ENCODE measurements around the gene PPP6R2.

Gene PPP6R2

GRCh38 chr22:50444663-50445062 is 101.5 kb downstream of the PPP6R2 start:
- peaks cover 96% of the 10 kb centered on the region for H3K36me3 Mint-ChIP-seq
- ATAC-seq (no peak), DNase-seq (ENCODE audit: low spot score in 2 of 2) (no peak)
- peak overlapping the region; percentile 93 for H3K27ac Mint-ChIP-seq
- H3K4me3 Mint-ChIP-seq = no peak overlapping the region
- peaks cover 34% of the 10 kb centered on the region for H3K4me1 Mint-ChIP-seq
- H3K9me3 Mint-ChIP-seq = no peaks in the 10 kb centered on the region

- peaks cover 37% of the 10 kb centered on the region for H3K4me1 Mint-ChIP-seq
- H3K27ac Mint-ChIP-seq = peak overlapping the region; percentile 93
- DNase-seq (ENCODE audit: low spot score in 2 of 2) (no peak), ATAC-seq (peak; percentile 45)
- peaks cover 96% of the 10 kb centered on the region for H3K36me3 Mint-ChIP-seq
- peak overlapping the region; percentile 23 for H3K4me3 Mint-ChIP-seq
- no peaks in the 10 kb centered on the region for H3K9me3 Mint-ChIP-seq
Measured at GRCh38 chr22:50445071-50445879, 102.1 kb downstream of the PPP6R2 start.

GRCh38 chr22:50445880-50446707 is 103.0 kb downstream of the PPP6R2 start:
- H3K9me3 Mint-ChIP-seq = no peaks in the 10 kb centered on the region
- H3K4me1 Mint-ChIP-seq = peaks cover 37% of the 10 kb centered on the region
- H3K36me3 Mint-ChIP-seq = peaks cover 96% of the 10 kb centered on the region
- ATAC-seq (no peak), DNase-seq (ENCODE audit: low spot score in 2 of 2) (no peak)
- H3K4me3 Mint-ChIP-seq = no peak overlapping the region
- peak overlapping the region; percentile 93 for H3K27ac Mint-ChIP-seq

DNA sequence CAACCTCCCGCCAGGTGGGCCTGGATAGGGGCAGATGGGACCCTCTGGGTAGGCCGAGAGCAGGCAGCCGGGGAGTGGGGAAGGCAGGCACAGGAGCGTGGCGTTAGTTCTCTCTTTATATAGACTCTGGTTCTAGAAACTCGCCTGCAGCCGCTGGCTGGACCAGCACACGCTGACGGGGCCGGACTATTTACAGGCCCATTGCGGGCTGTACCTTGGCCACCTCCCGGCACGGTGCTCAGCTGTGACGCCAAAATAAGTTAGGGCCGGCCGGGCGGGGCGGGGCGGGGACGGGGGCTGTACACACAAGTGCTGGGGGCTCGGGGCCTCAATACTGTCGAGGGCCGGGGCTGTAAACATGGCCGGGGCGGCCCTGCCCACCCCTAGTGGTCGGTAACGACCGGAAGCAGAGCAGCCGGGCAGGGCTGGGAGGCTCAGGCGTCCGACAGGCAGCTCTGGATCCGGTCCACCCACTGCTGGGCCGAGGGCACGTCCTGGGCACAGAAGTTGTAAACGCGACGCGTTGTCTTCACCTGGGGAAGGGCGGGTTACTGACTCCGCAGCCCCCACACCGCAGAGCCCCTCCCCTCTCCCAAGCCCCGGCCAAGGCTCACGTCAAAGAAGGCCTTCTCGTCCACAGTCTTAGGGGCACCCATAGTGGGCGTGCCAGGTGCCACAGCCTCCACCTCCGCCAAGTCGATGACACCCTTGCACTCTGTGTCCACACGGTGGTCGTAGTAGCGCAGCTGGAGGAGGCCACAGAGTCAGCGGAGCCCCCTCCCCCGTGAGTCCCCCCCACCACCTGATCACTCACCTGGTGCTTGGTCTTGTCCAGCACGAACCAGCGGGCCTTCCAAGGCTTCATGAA is 103.8 kb downstream of the PPP6R2 start:
- H3K27ac Mint-ChIP-seq = peak overlapping the region; percentile 93
- H3K4me1 Mint-ChIP-seq = peaks cover 37% of the 10 kb centered on the region
- DNase-seq (ENCODE audit: low spot score in 2 of 2) (no peak), ATAC-seq (no peak)
- H3K36me3 Mint-ChIP-seq = peaks cover 96% of the 10 kb centered on the region
- H3K9me3 Mint-ChIP-seq = no peaks in the 10 kb centered on the region
- H3K4me3 Mint-ChIP-seq = no peak overlapping the region

DNA sequence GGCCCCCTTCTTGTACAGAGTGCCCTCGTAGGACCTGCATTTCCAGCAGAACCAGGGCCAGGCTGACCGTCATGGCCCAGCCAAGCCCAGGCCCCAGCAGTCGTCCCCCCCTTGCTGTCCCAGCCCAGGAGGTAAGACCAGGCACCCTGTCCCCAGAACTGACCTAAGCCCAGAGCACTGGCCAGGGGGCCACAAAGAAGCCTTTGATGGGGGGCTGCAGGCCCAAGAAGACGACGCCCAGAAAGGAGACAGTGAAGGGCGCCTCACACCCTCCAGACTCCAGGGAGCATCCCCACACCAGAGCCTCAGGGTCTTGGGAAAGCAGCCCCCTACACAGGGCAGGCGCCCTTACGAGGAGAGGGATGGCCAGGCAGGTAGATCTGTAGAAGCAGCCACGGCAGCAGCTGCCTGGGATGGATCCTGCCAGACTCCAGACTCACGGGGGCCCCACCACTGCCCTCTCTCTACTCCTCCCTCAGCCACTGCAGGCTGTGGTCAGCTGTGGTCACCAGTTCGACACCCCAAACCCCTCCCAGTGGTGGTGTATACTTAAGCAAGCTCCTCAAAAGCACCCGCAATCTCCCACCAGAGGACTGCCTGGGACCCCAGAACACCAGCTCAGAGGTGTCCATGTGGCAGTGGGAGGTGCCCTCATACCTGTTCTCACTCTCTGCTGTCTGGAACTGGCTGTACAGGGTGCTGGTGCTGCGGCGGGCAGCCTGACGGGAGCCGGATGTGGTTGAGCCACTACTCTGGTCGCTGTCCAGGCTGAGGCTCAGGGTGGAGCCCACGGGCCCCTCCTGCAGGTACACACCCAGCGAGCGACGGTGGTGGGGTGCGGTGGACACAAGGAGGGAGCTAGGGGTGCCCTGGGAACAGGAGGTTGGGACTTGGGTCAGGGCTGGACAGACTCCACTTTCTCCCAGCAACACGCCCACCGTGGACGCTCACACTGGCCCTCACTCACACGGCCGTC is 104.7 kb downstream of the PPP6R2 start:
- Mint-ChIP-seq H3K9me3 (no peaks in the 10 kb centered on the region), H3K27ac (peak overlapping the region; percentile 86), H3K4me3 (no peak overlapping the region), H3K36me3 (peaks cover 96% of the 10 kb centered on the region), H3K4me1 (peaks cover 41% of the 10 kb centered on the region)
- no peak for ATAC-seq
- DNase-seq (ENCODE audit: low spot score in 2 of 2) = no peak

DNA sequence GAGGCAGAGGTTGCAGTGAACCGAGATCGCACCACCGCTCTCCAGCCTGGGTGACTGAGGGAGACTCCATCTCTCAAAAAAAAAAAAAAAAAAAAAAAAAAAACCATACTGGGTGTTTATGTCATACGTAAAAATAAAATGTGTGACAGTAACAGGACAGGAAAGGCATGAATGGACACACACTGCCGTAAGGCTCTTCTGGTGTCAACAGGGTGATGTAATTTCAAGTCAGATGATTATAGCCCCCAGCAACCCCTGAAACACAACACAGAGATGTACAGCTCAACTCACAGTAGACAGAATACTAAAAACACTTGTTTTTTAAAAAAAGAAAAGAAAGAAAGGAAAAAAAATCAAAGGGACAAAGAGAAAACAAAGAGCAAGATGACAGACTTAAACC is 109.5 kb downstream of the PPP6R2 start:
- DNase-seq (ENCODE audit: low spot score in 2 of 2) = no peak
- ATAC-seq = no peak
- Mint-ChIP-seq H3K4me1 (peaks cover 50% of the 10 kb centered on the region), H3K27ac (peak overlapping the region; percentile 94), H3K4me3 (peak overlapping the region; percentile 54), H3K9me3 (no peaks in the 10 kb centered on the region), H3K36me3 (peaks cover 88% of the 10 kb centered on the region)

DNA sequence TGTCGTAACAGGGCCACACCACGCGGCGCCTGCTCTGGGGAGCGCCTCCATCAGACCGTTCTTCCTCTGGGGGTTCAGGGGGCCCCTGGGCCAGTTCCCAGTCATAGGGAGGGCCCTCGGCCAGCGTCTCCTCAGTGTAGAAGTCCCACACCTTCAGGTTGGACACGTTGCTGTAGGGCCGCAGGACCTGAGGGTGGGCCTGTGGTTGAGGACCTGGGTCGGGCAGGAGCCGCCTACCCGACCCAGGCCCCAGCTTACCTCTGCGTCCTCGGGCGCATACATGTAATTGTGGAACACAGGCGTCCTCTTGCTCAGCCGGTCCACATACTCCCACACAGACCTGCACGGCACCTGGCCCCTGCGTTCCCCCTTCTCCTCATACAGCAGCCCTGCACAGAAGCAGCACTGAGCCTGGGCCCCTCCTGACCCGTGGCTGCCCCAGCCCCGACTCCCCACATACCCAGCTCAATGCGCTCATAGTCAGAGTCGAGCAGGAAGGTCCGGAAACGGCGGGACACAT is 111.5 kb downstream of the PPP6R2 start:
- ATAC-seq (no peak), DNase-seq (ENCODE audit: low spot score in 2 of 2) (no peak)
- Mint-ChIP-seq H3K4me1 (peaks cover 43% of the 10 kb centered on the region), H3K27ac (peak overlapping the region; percentile 94), H3K9me3 (no peaks in the 10 kb centered on the region), H3K36me3 (peaks cover 85% of the 10 kb centered on the region), H3K4me3 (no peak overlapping the region)

GRCh38 chr22:50455201-50455600 is 112.1 kb downstream of the PPP6R2 start:
- Mint-ChIP-seq H3K9me3 (no peaks in the 10 kb centered on the region), H3K4me1 (peaks cover 40% of the 10 kb centered on the region), H3K27ac (peak overlapping the region; percentile 94), H3K4me3 (no peak overlapping the region), H3K36me3 (peaks cover 82% of the 10 kb centered on the region)
- DNase-seq (ENCODE audit: low spot score in 2 of 2) (no peak), ATAC-seq (no peak)

DNA sequence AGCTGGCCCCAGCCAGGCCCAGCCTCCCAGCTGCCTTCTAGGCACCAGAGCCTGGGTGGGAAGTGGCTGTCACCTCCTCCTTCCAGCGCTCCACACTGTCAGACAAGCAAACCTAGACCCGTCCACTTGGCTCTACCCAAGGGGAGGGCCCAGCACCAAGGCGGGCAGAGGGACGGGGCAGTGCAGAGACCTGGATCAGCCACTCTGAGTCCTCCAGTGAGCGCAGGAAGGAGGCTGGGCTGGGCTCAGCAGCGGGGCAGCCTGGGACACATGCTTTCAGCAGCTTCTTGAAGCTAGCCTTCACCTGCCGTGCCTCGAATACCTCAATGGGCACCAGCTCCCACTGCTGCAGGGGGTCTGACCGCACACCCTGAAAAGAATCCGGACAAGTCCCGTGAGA is 112.9 kb downstream of the PPP6R2 start:
- Mint-ChIP-seq H3K9me3 (no peaks in the 10 kb centered on the region), H3K4me3 (no peak overlapping the region), H3K36me3 (peaks cover 82% of the 10 kb centered on the region), H3K4me1 (peaks cover 40% of the 10 kb centered on the region), H3K27ac (peak overlapping the region; percentile 54)
- ATAC-seq (no peak), DNase-seq (ENCODE audit: low spot score in 2 of 2) (no peak)

DNA sequence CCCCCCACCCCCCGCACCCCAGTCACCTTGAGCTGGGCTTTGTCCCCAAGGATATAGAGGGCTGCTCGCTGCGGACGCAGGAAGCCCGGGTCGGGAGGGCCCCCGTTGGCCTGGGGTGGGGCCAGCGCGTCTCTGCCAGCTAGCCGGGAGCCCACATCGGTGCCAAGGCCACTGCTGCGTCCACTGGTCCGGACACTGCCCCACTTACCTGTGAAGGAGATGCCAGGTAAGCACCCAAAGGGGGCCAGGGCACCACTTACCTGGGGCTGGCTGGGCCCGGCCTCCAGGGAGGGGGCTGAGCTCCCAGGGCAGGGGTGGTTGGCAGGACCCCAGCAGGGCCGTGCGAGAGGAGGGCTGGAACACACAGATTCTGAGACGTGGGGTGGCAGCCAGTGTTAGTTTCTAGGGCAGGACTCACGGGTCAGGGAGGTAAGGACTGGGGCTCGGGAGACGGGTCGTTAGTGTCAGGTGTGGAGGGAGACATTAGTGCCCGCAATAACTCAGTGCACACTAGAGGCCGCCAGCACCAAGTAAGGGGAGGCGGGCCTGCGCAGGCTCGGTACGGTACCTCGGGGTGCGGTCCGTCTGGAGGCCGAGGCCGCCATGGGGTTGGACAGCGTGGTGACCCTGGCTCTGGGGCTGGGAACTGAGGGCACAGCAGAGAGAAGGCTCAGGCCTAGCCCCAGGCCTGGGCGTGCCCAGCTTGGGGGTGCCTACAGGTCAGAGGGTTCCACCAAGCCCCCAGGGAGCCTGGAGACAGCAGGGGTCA is 113.5 kb downstream of the PPP6R2 start:
- Mint-ChIP-seq H3K9me3 (no peaks in the 10 kb centered on the region), H3K36me3 (peaks cover 78% of the 10 kb centered on the region), H3K27ac (peak overlapping the region; percentile 61), H3K4me1 (peaks cover 40% of the 10 kb centered on the region), H3K4me3 (no peak overlapping the region)
- ATAC-seq (no peak), DNase-seq (ENCODE audit: low spot score in 2 of 2) (no peak)

DNA sequence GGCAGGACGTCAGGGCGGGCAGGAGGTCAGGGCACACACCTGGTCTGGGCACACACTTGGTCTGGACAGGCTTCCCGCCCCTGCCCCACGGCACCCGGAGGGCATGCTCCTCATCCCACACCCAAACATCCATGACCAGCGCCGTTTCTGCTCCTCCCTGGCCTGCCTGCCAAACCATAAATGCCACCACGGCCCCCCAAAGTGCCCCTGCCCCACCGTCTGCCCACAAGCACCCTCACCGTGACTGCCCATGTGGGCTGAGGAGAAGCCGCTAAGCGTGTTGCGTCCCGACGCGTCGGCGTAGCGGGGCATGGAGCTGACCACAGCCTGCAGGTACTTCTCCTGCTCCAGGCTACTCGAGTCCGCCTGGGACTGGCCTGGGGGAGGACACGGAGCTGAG is 115.9 kb downstream of the PPP6R2 start:
- DNase-seq (ENCODE audit: low spot score in 2 of 2) (no peak), ATAC-seq (no peak)
- Mint-ChIP-seq H3K9me3 (no peaks in the 10 kb centered on the region), H3K4me3 (no peak overlapping the region), H3K36me3 (peaks cover 74% of the 10 kb centered on the region), H3K27ac (no peak overlapping the region), H3K4me1 (peaks cover 24% of the 10 kb centered on the region)

DNA sequence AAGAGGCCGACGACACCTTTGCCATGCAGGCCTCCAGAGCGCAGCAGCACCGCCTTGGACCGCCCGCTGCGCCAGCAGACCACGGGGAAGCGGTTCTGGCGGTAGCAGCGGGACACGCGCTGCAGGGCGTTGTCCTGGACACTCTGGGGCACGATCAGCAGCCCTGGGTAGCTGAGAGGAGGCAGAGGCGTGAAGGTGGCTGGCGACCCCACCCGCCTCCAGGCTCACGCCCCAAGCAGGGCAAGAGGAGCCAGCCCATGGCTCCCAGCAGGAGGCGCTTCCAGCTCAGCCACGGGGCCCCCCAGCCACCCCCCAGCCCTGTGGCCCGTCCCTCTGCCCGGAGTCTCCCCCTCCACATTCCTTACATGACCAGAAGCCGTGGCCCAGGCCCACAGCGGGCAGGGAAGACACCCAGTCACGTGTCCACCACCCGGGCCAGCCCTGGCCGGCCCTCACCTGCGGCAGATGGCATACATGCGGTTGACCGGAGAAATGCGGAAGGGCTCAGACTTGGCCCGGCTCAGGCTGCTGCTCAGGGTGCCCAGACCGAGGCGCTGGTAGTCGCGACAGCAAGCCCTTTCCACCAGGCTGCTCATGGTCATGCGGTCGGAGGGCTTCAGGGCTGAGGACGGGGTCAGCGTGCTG is 116.5 kb downstream of the PPP6R2 start:
- Mint-ChIP-seq H3K4me3 (no peak overlapping the region), H3K4me1 (peaks cover 18% of the 10 kb centered on the region), H3K36me3 (peaks cover 74% of the 10 kb centered on the region), H3K27ac (no peak overlapping the region), H3K9me3 (no peaks in the 10 kb centered on the region)
- ATAC-seq (no peak), DNase-seq (ENCODE audit: low spot score in 2 of 2) (no peak)

GRCh38 chr22:50460938-50461337 is 117.8 kb downstream of the PPP6R2 start:
- H3K4me3 Mint-ChIP-seq = no peak overlapping the region
- ATAC-seq (no peak), DNase-seq (ENCODE audit: low spot score in 2 of 2) (no peak)
- peaks cover 16% of the 10 kb centered on the region for H3K4me1 Mint-ChIP-seq
- peak overlapping the region; percentile 76 for H3K27ac Mint-ChIP-seq
- no peaks in the 10 kb centered on the region for H3K9me3 Mint-ChIP-seq
- peaks cover 80% of the 10 kb centered on the region for H3K36me3 Mint-ChIP-seq

All from stimulated activated effector memory CD8-positive, alpha-beta T cell treated with anti-CD3 and anti-CD28 coated beads, Interleukin-12 subunit alpha, Interleukin-12 subunit beta, amount 100 ng/mL, for 72 hours (primary cell).